Upper lobe of left lung (tissue), 6 donors: ENCODE data around the gene PJA2. TPM values are rescaled to one million over a fixed set of nuclear protein-coding genes. Genes with fewer than 3 reads are reported as not detected.
A peak's percentile ranks its signal among the peaks of the same experiment; 100 is the strongest.

Experiments used
- ATAC-seq, 2 donors: fragments of 200-7000 bp; cut with Tn5 transposase; one replicate each; pipeline ENCODE4 v1.9.1; 2022; ENCODE audit warnings: mild to moderate bottlenecking in 2 of 2, moderate library complexity in 2 of 2; ENCODE audit not compliant: low FRiP score in 2 of 2
- DNase-seq, 2 donors: peaks; one replicate each; pipeline ENCODE4 v3.0.0-alpha.2; 2019 to 2020
- H3K27ac ChIP-seq, 4 donors: fragments of 200-600 bp; sonication (generic); one replicate each; pipeline ENCODE4 v1.5.1; 2016 to 2019
- H3K27me3 ChIP-seq, 4 donors: fragments of 200-600 bp; sonication (generic); one replicate each; pipeline ENCODE4 v1.5.1; 2017 to 2019
- H3K36me3 ChIP-seq, 4 donors: fragments of 200-600 bp; sonication (generic); one replicate each; pipeline ENCODE4 v1.5.1; 2016 to 2019
- H3K4me1 ChIP-seq, 4 donors: fragments of 200-600 bp; sonication (generic); one replicate each; pipeline ENCODE4 v1.5.1; 2018 to 2019
- H3K4me3 ChIP-seq, 4 donors: fragments of 200-600 bp; sonication (generic); one replicate each; pipeline ENCODE4 v1.5.1; 2017 to 2019; ENCODE audit warnings: mild to moderate bottlenecking in 2 of 4, moderate library complexity in 1 of 4
- H3K9me3 ChIP-seq, 4 donors: fragments of 200-600 bp; sonication (generic); one replicate each; pipeline ENCODE4 v1.5.1; 2018 to 2019
- EP300 ChIP-seq, 4 donors: sonication (generic); formaldehyde crosslinking; IDR thresholded peaks; one replicate each; pipeline ENCODE4 v1.5.1; 2017; ENCODE audit warnings: antibody characterized with exemption in 4 of 4, control low read depth in 2 of 4
- POLR2A ChIP-seq, 4 donors: fragments of 450-650 bp; IDR thresholded peaks; one replicate each; pipeline ENCODE4 v1.5.1; 2016 to 2017; ENCODE audit warnings: antibody characterized with exemption in 4 of 4, mild to moderate bottlenecking in 2 of 4
- POLR2AphosphoS5 ChIP-seq, 2 donors: sonication (generic); formaldehyde crosslinking; IDR thresholded peaks; one replicate each; pipeline ENCODE4 v1.5.1; 2017; ENCODE audit warnings: antibody characterized with exemption in 2 of 2
- WGBS, 2 donors: methylation state at CpG; one replicate each; pipeline ENCODE4 v1.1.5; 2017 to 2018; 5-methylcytosine and 5-hydroxymethylcytosine counted together
- total RNA-seq, 6 donors: library from RNA; depleted of rRNA in 4 of 6; stranded (reverse); fragments of >200 nt in 4 of 6; gene quantifications; one replicate each; pipeline versions ENCODE4 v1.1.0 to v1.2.1, GENCODE V29; 2016 to 2021
- TF ChIP-seq, protein P1 (sequence below), 6 experiments: fragments of 450-650 bp in 4 of 6; fragments of 200-600 bp in 2 of 6; sonication (generic) in 2 of 6; IDR thresholded peaks; one replicate each; pipeline ENCODE4 v1.5.1; 2016 to 2019; ENCODE audit warnings: antibody characterized with exemption in 6 of 6
- donor health status: DM: no; HTN: no; CAD: no; lungs with moderate emphysema.
- donor health status: DM: no; HTN: yes; CAD: no; lungs with severe emphysema.

PJA2 gene
- total RNA-seq, 6 donors from 2014 or later: 38.0 to 114 (median 78.0) TPM

DNA sequence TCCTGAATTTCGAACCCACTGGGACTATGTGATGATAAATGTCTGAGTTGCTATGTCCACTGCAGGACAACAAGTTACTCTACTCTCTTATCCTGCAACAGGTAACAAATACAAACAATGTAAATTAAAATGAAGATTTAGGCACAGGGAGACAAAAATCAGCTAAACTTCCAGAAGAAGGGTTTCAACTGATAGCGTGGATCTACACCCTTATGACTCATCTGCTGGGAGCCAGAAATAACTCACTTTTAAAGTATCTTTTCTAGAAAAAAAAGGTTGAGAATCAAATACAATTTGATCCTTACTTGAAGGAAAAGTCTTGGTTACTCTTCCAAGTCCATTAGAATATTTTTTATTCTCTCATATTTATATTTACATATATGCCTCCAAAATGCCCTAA lies 21.4 kb downstream of the PJA2 start:
- ATAC-seq (peak in 1 of 2 donors; percentile 10), DNase-seq (no peak)
- 83 to 87% methylated on average over 2 of the region's 2 CpGs for WGBS, 2 donors
- Histone ChIP-seq H3K4me3 (no peak overlapping the region), H3K27me3 (no peaks in the 10 kb centered on the region), H3K4me1 (peaks cover 13 to 38% (median 25%) of the 10 kb centered on the region in 4 donors), H3K36me3 (no peaks in the 10 kb centered on the region), H3K27ac (no peak overlapping the region), H3K9me3 (no peaks in the 10 kb centered on the region)
- TF ChIP-seq POLR2A (IDR thresholded peaks at IDR 0.05): no peak
- TF ChIP-seq POLR2AphosphoS5 (IDR thresholded peaks at IDR 0.05): no peak
- TF ChIP-seq, protein P1, sequence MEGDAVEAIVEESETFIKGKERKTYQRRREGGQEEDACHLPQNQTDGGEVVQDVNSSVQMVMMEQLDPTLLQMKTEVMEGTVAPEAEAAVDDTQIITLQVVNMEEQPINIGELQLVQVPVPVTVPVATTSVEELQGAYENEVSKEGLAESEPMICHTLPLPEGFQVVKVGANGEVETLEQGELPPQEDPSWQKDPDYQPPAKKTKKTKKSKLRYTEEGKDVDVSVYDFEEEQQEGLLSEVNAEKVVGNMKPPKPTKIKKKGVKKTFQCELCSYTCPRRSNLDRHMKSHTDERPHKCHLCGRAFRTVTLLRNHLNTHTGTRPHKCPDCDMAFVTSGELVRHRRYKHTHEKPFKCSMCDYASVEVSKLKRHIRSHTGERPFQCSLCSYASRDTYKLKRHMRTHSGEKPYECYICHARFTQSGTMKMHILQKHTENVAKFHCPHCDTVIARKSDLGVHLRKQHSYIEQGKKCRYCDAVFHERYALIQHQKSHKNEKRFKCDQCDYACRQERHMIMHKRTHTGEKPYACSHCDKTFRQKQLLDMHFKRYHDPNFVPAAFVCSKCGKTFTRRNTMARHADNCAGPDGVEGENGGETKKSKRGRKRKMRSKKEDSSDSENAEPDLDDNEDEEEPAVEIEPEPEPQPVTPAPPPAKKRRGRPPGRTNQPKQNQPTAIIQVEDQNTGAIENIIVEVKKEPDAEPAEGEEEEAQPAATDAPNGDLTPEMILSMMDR (IDR thresholded peaks at IDR 0.05): no peak
- no peak for TF ChIP-seq EP300 (IDR thresholded peaks at IDR 0.05)

DNA sequence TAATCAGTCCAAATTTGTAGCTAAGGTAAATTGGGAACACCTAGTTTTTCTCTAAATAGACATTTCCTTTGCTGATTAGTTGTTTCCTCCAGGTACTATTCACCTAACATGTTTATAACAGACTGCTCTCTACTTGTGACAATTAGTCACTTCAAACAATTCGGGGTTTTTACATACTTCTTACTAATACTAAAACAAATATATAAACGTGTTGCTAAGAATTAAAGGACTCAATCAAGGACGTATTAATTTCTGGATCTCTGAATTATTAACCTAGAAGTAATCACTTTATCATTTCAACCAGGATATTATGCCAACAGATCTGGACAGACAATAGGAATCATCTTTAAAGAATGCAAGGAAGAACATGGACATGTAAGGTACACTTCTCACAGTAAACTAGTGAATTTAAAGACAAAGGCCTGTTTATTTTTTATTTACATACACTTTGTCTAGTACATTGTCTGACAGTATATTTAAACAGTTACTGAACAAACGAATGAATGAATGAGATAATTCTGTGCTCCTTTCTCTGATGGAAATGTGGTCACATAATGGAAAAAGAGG lies 22.3 kb downstream of the PJA2 start:
- H3K27me3 ChIP-seq: no peaks in the 10 kb centered on the region
- H3K27ac ChIP-seq: no peak overlapping the region
- H3K36me3 ChIP-seq: peaks cover 0 to 9% (median 3%) of the 10 kb centered on the region in 4 donors
- H3K4me3 ChIP-seq: no peak overlapping the region
- H3K9me3 ChIP-seq: no peaks in the 10 kb centered on the region
- peaks cover 13 to 34% (median 25%) of the 10 kb centered on the region in 4 donors for H3K4me1 ChIP-seq
- ATAC-seq: no peak
- DNase-seq: no peak
- no peak for TF ChIP-seq EP300 (IDR thresholded peaks at IDR 0.05)
- TF ChIP-seq, protein P1 (IDR thresholded peaks at IDR 0.05): no peak
- TF ChIP-seq POLR2A (IDR thresholded peaks at IDR 0.05): no peak
- no peak for TF ChIP-seq POLR2AphosphoS5 (IDR thresholded peaks at IDR 0.05)
- 46 to 57% methylated on average over 4 of the region's 4 CpGs for WGBS, 2 donors

DNA sequence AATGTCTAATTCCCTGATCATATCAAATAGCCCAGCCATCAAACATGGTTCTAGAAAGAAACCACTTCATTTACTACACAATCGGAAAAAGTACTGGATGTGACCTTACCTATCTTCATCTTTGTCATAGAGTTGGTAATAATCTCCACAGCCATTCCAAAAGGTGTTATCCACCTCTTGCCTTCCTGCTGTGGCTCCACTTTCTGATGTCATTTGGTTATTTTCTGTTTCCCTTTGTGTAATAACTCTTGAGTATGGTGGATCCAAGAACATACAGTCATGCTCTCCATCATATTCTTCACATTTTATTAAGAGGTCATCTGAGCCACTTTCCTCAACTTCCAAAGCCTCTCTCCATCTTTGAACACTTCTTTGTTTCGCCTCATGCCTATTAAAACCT lies 31.7 kb downstream of the PJA2 start:
- Histone ChIP-seq H3K27ac (no peak overlapping the region), H3K9me3 (no peaks in the 10 kb centered on the region), H3K27me3 (no peaks in the 10 kb centered on the region), H3K4me1 (peaks cover 0 to 10% (median 0%) of the 10 kb centered on the region in 4 donors), H3K36me3 (peaks cover 0 to 61% (median 18%) of the 10 kb centered on the region in 4 donors), H3K4me3 (no peak overlapping the region)
- DNase-seq: no peak
- no peak for ATAC-seq
- no peak for TF ChIP-seq POLR2AphosphoS5 (IDR thresholded peaks at IDR 0.05)
- TF ChIP-seq EP300 (IDR thresholded peaks at IDR 0.05): no peak
- TF ChIP-seq, protein P1 (IDR thresholded peaks at IDR 0.05): no peak
- no peak for TF ChIP-seq POLR2A (IDR thresholded peaks at IDR 0.05)
- WGBS, 2 donors: 99 to 100% methylated on average over 2 of the region's 2 CpGs

DNA sequence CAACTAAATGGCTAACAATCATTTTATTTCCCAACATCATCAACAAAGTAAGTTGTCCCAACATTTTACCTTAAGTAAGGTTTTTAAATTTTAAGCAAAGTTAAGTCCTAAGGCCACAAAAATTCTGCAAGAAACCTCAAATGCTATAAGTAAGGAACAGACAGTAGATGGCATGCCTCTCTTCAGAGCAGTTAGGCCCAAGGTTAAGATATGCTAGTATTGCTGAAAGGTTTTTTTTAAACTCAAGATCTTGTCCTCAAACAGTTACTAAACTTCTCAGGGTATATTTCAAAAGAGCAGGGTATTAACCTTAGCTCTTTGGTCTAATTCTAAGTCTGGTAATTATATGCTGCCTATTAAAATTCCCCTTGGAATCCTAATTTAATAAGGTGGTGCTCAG lies 35.1 kb downstream of the PJA2 start:
- TF ChIP-seq POLR2A (IDR thresholded peaks at IDR 0.05) (no peak), POLR2AphosphoS5 (IDR thresholded peaks at IDR 0.05) (no peak), EP300 (IDR thresholded peaks at IDR 0.05) (no peak)
- TF ChIP-seq, protein P1 (IDR thresholded peaks at IDR 0.05): no peak
- Histone ChIP-seq H3K9me3 (no peaks in the 10 kb centered on the region), H3K36me3 (peaks cover 0 to 38% (median 11%) of the 10 kb centered on the region in 4 donors), H3K4me3 (no peak overlapping the region), H3K27ac (no peak overlapping the region), H3K4me1 (peaks cover 0 to 19% (median 0%) of the 10 kb centered on the region in 4 donors), H3K27me3 (no peaks in the 10 kb centered on the region)
- DNase-seq: no peak
- ATAC-seq: no peak

DNA sequence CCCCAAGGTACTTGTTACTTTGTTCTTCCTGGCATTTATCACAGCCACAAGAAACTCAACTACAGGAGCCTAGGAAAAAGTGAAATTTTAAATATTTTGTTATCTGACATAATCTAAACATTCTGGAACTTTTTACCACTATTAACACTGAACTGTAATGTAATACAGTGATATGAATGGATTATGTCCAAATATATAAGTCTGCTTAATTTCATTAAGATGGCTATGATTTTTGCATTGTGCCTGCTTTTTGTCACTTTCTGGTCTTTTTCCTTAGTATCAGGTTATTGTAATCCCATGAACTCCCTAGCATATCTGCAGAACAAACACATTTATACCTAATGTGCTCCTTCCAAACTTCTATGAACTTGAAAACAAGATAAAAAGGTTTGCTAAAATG lies 35.8 kb downstream of the PJA2 start:
- H3K4me1 ChIP-seq: peaks cover 0 to 19% (median 0%) of the 10 kb centered on the region in 4 donors
- H3K36me3 ChIP-seq: peaks cover 0 to 38% (median 11%) of the 10 kb centered on the region in 4 donors
- H3K27ac ChIP-seq: no peak overlapping the region
- H3K27me3 ChIP-seq: no peaks in the 10 kb centered on the region
- H3K9me3 ChIP-seq: no peaks in the 10 kb centered on the region
- ATAC-seq (no peak), DNase-seq (no peak)
- TF ChIP-seq POLR2AphosphoS5 (IDR thresholded peaks at IDR 0.05) (no peak), EP300 (IDR thresholded peaks at IDR 0.05) (no peak)
- TF ChIP-seq, protein P1 (IDR thresholded peaks at IDR 0.05): no peak
- H3K4me3 ChIP-seq: no peak overlapping the region
